Left lung (tissue), 10 donors: ENCODE results near the gene RGS14. TPM values are rescaled to one million over a fixed set of nuclear protein-coding genes. Genes with fewer than 3 reads are reported as not detected.
A peak's percentile ranks its signal among the peaks of the same experiment; 100 is the strongest.

ENCODE experiments used
- ATAC-seq: fragments of 200-7000 bp; cut with Tn5 transposase; one replicate; pipeline ENCODE4 v1.9.1; 2020; ENCODE audit warnings: moderate library complexity
- DNase-seq, 4 donors: peaks; one replicate each; pipeline ENCODE4 v3.0.0-alpha.2; 2013 to 2020
- H3K27ac ChIP-seq, 2 donors: fragments of 200-600 bp; sonication (generic) in 1 of 2; one replicate each; pipeline versions ENCODE4 v1.5.0 to v1.8.0; 2020 to 2021
- H3K27me3 ChIP-seq, 2 donors: fragments of 200-600 bp; sonication (generic) in 1 of 2; one replicate each; pipeline versions ENCODE4 v1.5.0 to v1.8.0; 2020 to 2021
- H3K36me3 ChIP-seq, 2 donors: fragments of 200-600 bp; sonication (generic) in 1 of 2; one replicate each; pipeline versions ENCODE4 v1.5.0 to v1.8.0; 2020 to 2021
- H3K4me1 ChIP-seq, 2 donors: fragments of 200-600 bp; one replicate each; pipeline ENCODE4 v1.8.0; 2021
- H3K4me3 ChIP-seq, 2 donors: fragments of 200-600 bp; sonication (generic) in 1 of 2; one replicate each; pipeline versions ENCODE4 v1.5.0 to v1.8.0; 2020 to 2021; ENCODE audit warnings: mild to moderate bottlenecking in 1 of 2
- H3K9me3 ChIP-seq, 2 donors: fragments of 200-600 bp; sonication (generic) in 1 of 2; one replicate each; pipeline versions ENCODE4 v1.5.0 to v1.8.0; 2020 to 2021
- CTCF ChIP-seq, 2 donors: fragments of 200-600 bp; sonication (generic) in 1 of 2; IDR thresholded peaks; one replicate each; pipeline versions ENCODE4 v1.5.0 to v1.8.0; 2021; ENCODE audit warnings: antibody characterized with exemption in 2 of 2
- intact Hi-C, 2 donors: fragments of 100-400 bp; cut with DNase I; formaldehyde crosslinking; loops; one replicate each; pipeline versions ENCODE4 v1.11.2 to v1.14.2; 2022
- polyA plus RNA-seq, 6 donors: library from polyadenylated mRNA; unstranded; fragments of 120-200 nt; gene quantifications; one replicate each; pipeline ENCODE4 v1.2.1, GENCODE V29; 2013; ENCODE audit not compliant: insufficient read length in 6 of 6
- total RNA-seq, 2 donors: library from RNA; stranded (reverse); fragmentation: NEBNext Ultra II Directional; extraction: Animal tissue kit (Norgen Biotek cat#: 25700); gene quantifications; one replicate each; pipeline ENCODE4 v1.2.1, GENCODE V29; 2021
- donor health status: DM: no; HTN: yes; CAD: no.
- donor health status: DM: no; HTN: no; CAD: no.

RGS14 gene
- total and polyA plus RNA-seq, 8 donors: 4.0 to 28.2 (median 8.1) TPM

GRCh38 chr5:177376107-177376506, 18.4 kb downstream of the RGS14 start:
- H3K4me3 ChIP-seq: no peak overlapping the region
- intact Hi-C loops: no loop called here
- peaks cover 0 to 9% of the 10 kb centered on the region in 2 donors for H3K27me3 ChIP-seq
- DNase-seq (no peak), ATAC-seq (no peak)
- H3K27ac ChIP-seq: no peak overlapping the region
- no peak for TF ChIP-seq CTCF (IDR thresholded peaks at IDR 0.05)
- peaks cover 7 to 22% of the 10 kb centered on the region in 2 donors for H3K4me1 ChIP-seq
- no peaks in the 10 kb centered on the region for H3K9me3 ChIP-seq
- H3K36me3 ChIP-seq: peaks cover 0 to 7% of the 10 kb centered on the region in 2 donors

- intact Hi-C loops: no loop called here
- ATAC-seq (no peak), DNase-seq (no peak)
Observed at GRCh38 chr5:177377851-177378776, 20.4 kb downstream of the RGS14 start.

GRCh38 chr5:177378884-177379883, 21.5 kb downstream of the RGS14 start:
- Histone ChIP-seq H3K27me3 (peaks cover 0 to 35% of the 10 kb centered on the region in 2 donors), H3K36me3 (no peaks in the 10 kb centered on the region), H3K4me1 (no peaks in the 10 kb centered on the region), H3K27ac (no peak overlapping the region), H3K9me3 (no peaks in the 10 kb centered on the region), H3K4me3 (no peak overlapping the region)
- DNase-seq (no peak), ATAC-seq (peak; percentile 87)
- no peak for TF ChIP-seq CTCF (IDR thresholded peaks at IDR 0.05)
- intact Hi-C loops: no loop called here

More at GRCh38 chr5:177377851-177378776, 20.4 kb downstream of the RGS14 start:
- Histone ChIP-seq H3K27me3 (peaks cover 0 to 26% of the 10 kb centered on the region in 2 donors), H3K27ac (no peak overlapping the region), H3K36me3 (no peaks in the 10 kb centered on the region), H3K9me3 (no peaks in the 10 kb centered on the region), H3K4me1 (peaks cover 0 to 2% of the 10 kb centered on the region in 2 donors), H3K4me3 (no peak overlapping the region)
- TF ChIP-seq CTCF (IDR thresholded peaks at IDR 0.05): no peak

GRCh38 chr5:177380805-177381126, 23.0 kb downstream of the RGS14 start:
- ATAC-seq: no peak
- Histone ChIP-seq H3K4me1 (peaks cover 0 to 4% of the 10 kb centered on the region in 2 donors), H3K27me3 (peaks cover 0 to 50% of the 10 kb centered on the region in 2 donors), H3K4me3 (no peak overlapping the region), H3K36me3 (no peaks in the 10 kb centered on the region), H3K9me3 (no peaks in the 10 kb centered on the region), H3K27ac (no peak overlapping the region)
- no peak for DNase-seq
- TF ChIP-seq CTCF (IDR thresholded peaks at IDR 0.05): no peak
- intact Hi-C loops: no loop called here
